SU-DHL-6 (cell line): Measurements from ENCODE around the gene RPTOR.

ENCODE experiments used
- H2AFZ ChIP-seq: fragments of 200-600 bp; sonication (generic); 2 replicates; pipeline ENCODE4 v1.6.1; 2014; ENCODE audit warnings: low read depth, mild to moderate bottlenecking, moderate library complexity, mixed read lengths, antibody characterized with exemption, low read length; ENCODE audit not compliant: severe bottlenecking
- H3F3A ChIP-seq: fragments of 200-600 bp; shearing (Covaris generic); 2 replicates; pipeline ENCODE4 v1.6.0; 2016; ENCODE audit warnings: antibody characterized with exemption, mild to moderate bottlenecking; ENCODE audit not compliant: insufficient read depth
- H3K27ac ChIP-seq: fragments of 200-600 bp; sonication (generic); 2 replicates; pipeline ENCODE4 v1.5.1; 2016; ENCODE audit warnings: low read depth, mild to moderate bottlenecking, low read length, moderate library complexity, mixed read lengths
- H3K27me3 ChIP-seq: fragments of 200-600 bp; sonication (generic), shearing (Covaris generic); 2 replicates; pipeline ENCODE4 v1.6.0; 2014; ENCODE audit warnings: mild to moderate bottlenecking, low read length
- H3K36me3 ChIP-seq: fragments of 200-600 bp; sonication (generic); 2 replicates; pipeline ENCODE4 v1.6.1; 2014; ENCODE audit warnings: mild to moderate bottlenecking, low read length, mixed read lengths
- H3K4me2 ChIP-seq: fragments of 300-600, 200-600 bp; shearing (Covaris generic), sonication (generic); 2 replicates; pipeline ENCODE4 v1.6.0; 2014; ENCODE audit warnings: low read length, low read depth, mild to moderate bottlenecking; ENCODE audit not compliant: poor library complexity, severe bottlenecking
- H3K4me3 ChIP-seq: fragments of 200-600 bp; sonication (generic); 2 replicates; pipeline ENCODE4 v1.5.1; 2014; ENCODE audit warnings: antibody characterized with exemption, low read length, mild to moderate bottlenecking, mixed read lengths; ENCODE audit not compliant: insufficient read depth, poor library complexity, severe bottlenecking
- H3K79me2 ChIP-seq: fragments of 200-600 bp; sonication (generic); 2 replicates; pipeline ENCODE4 v1.6.1; 2014; ENCODE audit warnings: mild to moderate bottlenecking, low read length, moderate library complexity; ENCODE audit not compliant: insufficient read depth
- H3K9ac ChIP-seq: fragments of 200-600 bp; sonication (generic); 2 replicates; pipeline ENCODE4 v1.7.0; 2014; ENCODE audit warnings: mild to moderate bottlenecking, low read length
- H3K9me2 ChIP-seq: fragments of 200-600 bp; sonication (generic); replicated peaks from 2 replicates; pipeline ENCODE4 v1.6.1; 2014; ENCODE audit warnings: low read length; ENCODE audit not compliant: insufficient read depth
- H3K9me3 ChIP-seq: fragments of 200-600 bp; sonication (generic); 2 replicates; pipeline ENCODE4 v1.6.1; 2014; ENCODE audit warnings: low read length, mixed read lengths; ENCODE audit not compliant: insufficient read depth
- H4K20me1 ChIP-seq: fragments of 200-600 bp; sonication (generic); 2 replicates; pipeline ENCODE4 v1.6.1; 2014; ENCODE audit warnings: low read depth, mild to moderate bottlenecking, antibody characterized with exemption, low read length, moderate library complexity, mixed read lengths
- CTCF ChIP-seq: fragments of 200-600 bp; sonication (generic); IDR thresholded peaks from one replicate; pipeline ENCODE4 v1.5.1; 2017; ENCODE audit warnings: antibody characterized with exemption, mild to moderate bottlenecking, low read length, moderate library complexity; ENCODE audit not compliant: insufficient read depth, poor library complexity, severe bottlenecking
- EZH2phosphoT487 ChIP-seq: fragments of 200-600 bp; sonication (generic), shearing (Covaris generic); conservative IDR thresholded peaks from 2 replicates; pipeline ENCODE4 v1.6.1; 2018; ENCODE audit warnings: mild to moderate bottlenecking, antibody characterized with exemption, low read length, moderate library complexity, mixed read lengths

The RPTOR gene

GRCh38 chr17:80518392-80518791 lies 26.2 kb upstream of the RPTOR start:
- Histone ChIP-seq H3K9ac (no peak overlapping the region), H3K79me2 (no peaks in the 10 kb centered on the region), H3F3A (no peaks in the 10 kb centered on the region), H3K4me3 (no peak overlapping the region), H3K36me3 (no peaks in the 10 kb centered on the region), H3K9me3 (no peaks in the 10 kb centered on the region), H4K20me1 (no peaks in the 10 kb centered on the region), H3K27ac (no peak overlapping the region), H3K4me2 (no peak overlapping the region), H3K27me3 (no peaks in the 10 kb centered on the region), H3K9me2 (no peaks in the 10 kb centered on the region), H2AFZ (no peak overlapping the region)
- TF ChIP-seq CTCF (no peak), EZH2phosphoT487 (no peak)

- Histone ChIP-seq H3F3A (no peaks in the 10 kb centered on the region), H3K9me2 (no peaks in the 10 kb centered on the region), H2AFZ (no peak overlapping the region), H3K79me2 (no peaks in the 10 kb centered on the region), H4K20me1 (no peaks in the 10 kb centered on the region), H3K27me3 (no peaks in the 10 kb centered on the region), H3K36me3 (no peaks in the 10 kb centered on the region), H3K27ac (no peak overlapping the region), H3K9ac (no peak overlapping the region), H3K9me3 (no peaks in the 10 kb centered on the region), H3K4me3 (no peak overlapping the region), H3K4me2 (no peak overlapping the region)
- TF ChIP-seq EZH2phosphoT487: no peak
Measured at GRCh38 chr17:80519091-80519781, 25.4 kb upstream of the RPTOR start.

- no peaks in the 10 kb centered on the region for H4K20me1 ChIP-seq
- no peak for TF ChIP-seq CTCF
- no peak for TF ChIP-seq EZH2phosphoT487
- no peaks in the 10 kb centered on the region for H3K79me2 ChIP-seq
- H3K4me2 ChIP-seq: no peak overlapping the region
- H3K4me3 ChIP-seq: no peak overlapping the region
- H3K9ac ChIP-seq: no peak overlapping the region
- H2AFZ ChIP-seq: no peak overlapping the region
- H3K9me3 ChIP-seq: no peaks in the 10 kb centered on the region
- no peak overlapping the region for H3K27ac ChIP-seq
- H3K9me2 ChIP-seq: no peaks in the 10 kb centered on the region
- H3K36me3 ChIP-seq: no peaks in the 10 kb centered on the region
- no peaks in the 10 kb centered on the region for H3F3A ChIP-seq
- H3K27me3 ChIP-seq: no peaks in the 10 kb centered on the region
Measured at GRCh38 chr17:80520810-80521455, 23.7 kb upstream of the RPTOR start.

GRCh38 chr17:80523054-80523744 lies 21.4 kb upstream of the RPTOR start:
- no peaks in the 10 kb centered on the region for H3K27me3 ChIP-seq
- TF ChIP-seq CTCF (no peak), EZH2phosphoT487 (no peak)
- no peak overlapping the region for H3K4me2 ChIP-seq
- no peaks in the 10 kb centered on the region for H3F3A ChIP-seq
- no peaks in the 10 kb centered on the region for H3K79me2 ChIP-seq
- H3K9ac ChIP-seq: no peak overlapping the region
- H2AFZ ChIP-seq: no peak overlapping the region
- no peaks in the 10 kb centered on the region for H3K36me3 ChIP-seq
- H3K9me2 ChIP-seq: no peaks in the 10 kb centered on the region
- H3K27ac ChIP-seq: no peak overlapping the region
- H3K9me3 ChIP-seq: no peaks in the 10 kb centered on the region
- no peaks in the 10 kb centered on the region for H4K20me1 ChIP-seq
- no peak overlapping the region for H3K4me3 ChIP-seq
